Jurkat, Clone E6-1 (cell line): ENCODE results near the gene ACSL1.
"Not testable (repeated sequence)": the region's sequence is repeated elsewhere in the genome, so short reads cannot be mapped to it uniquely, and the experiment has no call there.

ENCODE experiments used
- DNase-seq: peaks from one replicate; pipeline ENCODE4 v3.0.0-alpha.2; 2011; ENCODE audit warnings: low read depth, low spot score
- H3K4me3 ChIP-seq: 2 replicates; pipeline ENCODE4 v1.5.1; 2011; ENCODE audit warnings: mild to moderate bottlenecking, low read length, control low read depth, moderate library complexity

Gene ACSL1

GRCh38 chr4:184740980-184741391 is 84.8 kb downstream of the ACSL1 start:
- DNase-seq, result no peak
- H3K4me3 ChIP-seq, result no peak overlapping the region

GRCh38 chr4:184739575-184739974 is 86.2 kb downstream of the ACSL1 start:
- not testable (repeated sequence) for DNase-seq

GRCh38 chr4:184734758-184735157 is 91.0 kb downstream of the ACSL1 start:
- peak overlapping the region; percentile 97 for H3K4me3 ChIP-seq
- DNase-seq, result no peak

More at GRCh38 chr4:184739575-184739974, 86.2 kb downstream of the ACSL1 start:
- H3K4me3 ChIP-seq, result not testable (repeated sequence)

GRCh38 chr4:184733654-184734524 is 91.9 kb downstream of the ACSL1 start, which contains the start of gene CENPU:
Gene CENPU (minus strand): TSS chr4:184734096. CDS start chr4:184734062, 34 bp downstream.
- peak; percentile 99 for DNase-seq
- peak within 1 kb of the TSS; percentile 97 for H3K4me3 ChIP-seq

- DNase-seq, result no peak
- peak overlapping the region; percentile 97 for H3K4me3 ChIP-seq
Measured at GRCh38 chr4:184732126-184732525, 93.6 kb downstream of the ACSL1 start.

- H3K4me3 ChIP-seq, result no peak overlapping the region
Measured at GRCh38 chr4:184731056-184731455, 94.7 kb downstream of the ACSL1 start.

GRCh38 chr4:184729946-184730345 is 95.8 kb downstream of the ACSL1 start:
- no peak for DNase-seq

More at GRCh38 chr4:184731056-184731455, 94.7 kb downstream of the ACSL1 start:
- no peak for DNase-seq

GRCh38 chr4:184728858-184729257 is 96.9 kb downstream of the ACSL1 start:
- H3K4me3 ChIP-seq, result no peak overlapping the region
- DNase-seq, result no peak

More at GRCh38 chr4:184729946-184730345, 95.8 kb downstream of the ACSL1 start:
- no peak overlapping the region for H3K4me3 ChIP-seq

- no peak overlapping the region for H3K4me3 ChIP-seq
Measured at GRCh38 chr4:184727430-184727829, 98.3 kb downstream of the ACSL1 start.

GRCh38 chr4:184722798-184723197 is 103.0 kb downstream of the ACSL1 start:
- no peak overlapping the region for H3K4me3 ChIP-seq
- DNase-seq, result no peak

More at GRCh38 chr4:184727430-184727829, 98.3 kb downstream of the ACSL1 start:
- no peak for DNase-seq

GRCh38 chr4:184721254-184721653 is 104.5 kb downstream of the ACSL1 start:
- DNase-seq, result no peak
- no peak overlapping the region for H3K4me3 ChIP-seq

- DNase-seq, result no peak
- H3K4me3 ChIP-seq, result no peak overlapping the region
Measured at GRCh38 chr4:184719407-184719806, 106.4 kb downstream of the ACSL1 start.

- no peak for DNase-seq
- no peak overlapping the region for H3K4me3 ChIP-seq
Measured at GRCh38 chr4:184715526-184715925, 110.2 kb downstream of the ACSL1 start.

GRCh38 chr4:184713887-184714286 is 111.9 kb downstream of the ACSL1 start:
- no peak for DNase-seq
- no peak overlapping the region for H3K4me3 ChIP-seq

- no peak overlapping the region for H3K4me3 ChIP-seq
- DNase-seq, result no peak
Measured at GRCh38 chr4:184712322-184712721, 113.4 kb downstream of the ACSL1 start.

- no peak for DNase-seq
- H3K4me3 ChIP-seq, result no peak overlapping the region
Measured at GRCh38 chr4:184706453-184706852, 119.3 kb downstream of the ACSL1 start.

GRCh38 chr4:184705692-184706091 is 120.1 kb downstream of the ACSL1 start:
- DNase-seq, result no peak

More at GRCh38 chr4:184705692-184706091, 120.1 kb downstream of the ACSL1 start:
- H3K4me3 ChIP-seq, result no peak overlapping the region
